OCI-LY3 (cell line): ENCODE results near the gene MIEF1.

Experiments
- EZH2phosphoT487 ChIP-seq: fragments of 200-600 bp; shearing (Covaris generic); IDR thresholded peaks from 2 replicates; pipeline ENCODE4 v1.6.1; 2018; ENCODE audit warnings: antibody characterized with exemption, mixed run types, low read depth
- TF ChIP-seq, protein P1 (sequence below): fragments of 200-600, 300-600 bp; sonication (generic); IDR thresholded peaks from 2 replicates; pipeline ENCODE4 v1.5.1; 2014; ENCODE audit warnings: antibody characterized with exemption, low read length, low read depth

DNA sequence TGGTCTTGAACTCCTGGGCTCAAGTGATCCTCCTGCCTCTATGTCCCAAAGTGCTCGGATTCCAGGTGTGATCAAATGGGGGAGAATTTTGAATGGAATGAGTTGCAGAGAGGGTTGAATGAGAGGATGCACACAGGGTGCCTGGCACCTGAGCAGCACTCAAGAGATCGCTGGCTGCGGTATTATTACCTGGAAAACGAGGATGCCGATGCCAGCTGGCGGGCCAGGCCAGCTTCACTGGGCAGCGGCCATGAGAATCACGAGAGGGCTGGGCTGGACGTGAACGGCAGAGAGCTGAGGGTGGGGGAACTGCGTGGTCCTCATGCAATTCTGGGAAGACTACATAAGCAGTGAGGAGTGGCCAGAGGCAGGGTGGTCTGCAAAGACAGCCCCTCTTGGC is 42.4 kb upstream of the MIEF1 start:
- TF ChIP-seq, protein P1, sequence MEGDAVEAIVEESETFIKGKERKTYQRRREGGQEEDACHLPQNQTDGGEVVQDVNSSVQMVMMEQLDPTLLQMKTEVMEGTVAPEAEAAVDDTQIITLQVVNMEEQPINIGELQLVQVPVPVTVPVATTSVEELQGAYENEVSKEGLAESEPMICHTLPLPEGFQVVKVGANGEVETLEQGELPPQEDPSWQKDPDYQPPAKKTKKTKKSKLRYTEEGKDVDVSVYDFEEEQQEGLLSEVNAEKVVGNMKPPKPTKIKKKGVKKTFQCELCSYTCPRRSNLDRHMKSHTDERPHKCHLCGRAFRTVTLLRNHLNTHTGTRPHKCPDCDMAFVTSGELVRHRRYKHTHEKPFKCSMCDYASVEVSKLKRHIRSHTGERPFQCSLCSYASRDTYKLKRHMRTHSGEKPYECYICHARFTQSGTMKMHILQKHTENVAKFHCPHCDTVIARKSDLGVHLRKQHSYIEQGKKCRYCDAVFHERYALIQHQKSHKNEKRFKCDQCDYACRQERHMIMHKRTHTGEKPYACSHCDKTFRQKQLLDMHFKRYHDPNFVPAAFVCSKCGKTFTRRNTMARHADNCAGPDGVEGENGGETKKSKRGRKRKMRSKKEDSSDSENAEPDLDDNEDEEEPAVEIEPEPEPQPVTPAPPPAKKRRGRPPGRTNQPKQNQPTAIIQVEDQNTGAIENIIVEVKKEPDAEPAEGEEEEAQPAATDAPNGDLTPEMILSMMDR = no peak
- no peak for TF ChIP-seq EZH2phosphoT487
